Liver (tissue), 3 donors: ENCODE measurements around the gene TRPM2.
"Not testable (repeated sequence)": the region's sequence is repeated elsewhere in the genome, so short reads cannot be mapped to it uniquely, and the experiment has no call there.

Source experiments
- CTCF ChIP-seq: fragments of 150-350 bp; IDR thresholded peaks from 2 replicates; pipeline ENCODE4 v1.5.1; 2017; ENCODE audit warnings: improper control_type of control experiment, low read depth, low read length; ENCODE audit not compliant: missing input control
- EGR1 ChIP-seq, 2 donors: IDR thresholded peaks; 2 replicates each; pipeline ENCODE4 v1.6.1; 2016 to 2018; ENCODE audit warnings: antibody characterized with exemption in 2 of 2, low read depth in 2 of 2
- FOXA1 ChIP-seq: IDR thresholded peaks from 2 replicates; pipeline ENCODE4 v1.6.1; 2016; ENCODE audit warnings: antibody characterized with exemption
- FOXA2 ChIP-seq: IDR thresholded peaks from 2 replicates; pipeline ENCODE4 v1.6.1; 2016; ENCODE audit warnings: antibody characterized with exemption
- GABPA ChIP-seq, 2 donors: IDR thresholded peaks in 1 of 2; conservative IDR thresholded peaks in 1 of 2; 2 replicates each; pipeline ENCODE4 v1.6.1; 2016; ENCODE audit warnings: antibody characterized with exemption in 2 of 2, mild to moderate bottlenecking in 1 of 2, moderate library complexity in 1 of 2
- HNF4A ChIP-seq, 2 donors: conservative IDR thresholded peaks; 2 replicates each; pipeline ENCODE4 v1.6.1; 2016; ENCODE audit warnings: antibody characterized with exemption in 2 of 2, mild to moderate bottlenecking in 2 of 2
- JUND ChIP-seq, 2 donors: IDR thresholded peaks; 2 replicates each; pipeline ENCODE4 v1.6.1; 2016; ENCODE audit warnings: antibody characterized with exemption in 2 of 2
- RAD21 ChIP-seq, 2 donors: IDR thresholded peaks; 2 replicates each; pipeline ENCODE4 v1.6.1; 2016; ENCODE audit warnings: antibody characterized with exemption in 2 of 2, mild to moderate bottlenecking in 2 of 2
- REST ChIP-seq: IDR thresholded peaks from 2 replicates; pipeline ENCODE4 v1.6.1; 2016; ENCODE audit warnings: antibody characterized with exemption, mild to moderate bottlenecking
- SP1 ChIP-seq: IDR thresholded peaks from 2 replicates; pipeline ENCODE4 v1.6.1; 2018; ENCODE audit warnings: antibody characterized with exemption, mild to moderate bottlenecking
- ZBTB33 ChIP-seq: IDR thresholded peaks from 2 replicates; pipeline ENCODE4 v1.6.1; 2016; ENCODE audit warnings: antibody characterized with exemption
- TF ChIP-seq, protein P1 (sequence below): IDR thresholded peaks from 2 replicates; pipeline ENCODE4 v1.6.1; 2016; ENCODE audit warnings: antibody characterized with exemption
- donor health status: healthy.
- donor health status: healthy.

DNA sequence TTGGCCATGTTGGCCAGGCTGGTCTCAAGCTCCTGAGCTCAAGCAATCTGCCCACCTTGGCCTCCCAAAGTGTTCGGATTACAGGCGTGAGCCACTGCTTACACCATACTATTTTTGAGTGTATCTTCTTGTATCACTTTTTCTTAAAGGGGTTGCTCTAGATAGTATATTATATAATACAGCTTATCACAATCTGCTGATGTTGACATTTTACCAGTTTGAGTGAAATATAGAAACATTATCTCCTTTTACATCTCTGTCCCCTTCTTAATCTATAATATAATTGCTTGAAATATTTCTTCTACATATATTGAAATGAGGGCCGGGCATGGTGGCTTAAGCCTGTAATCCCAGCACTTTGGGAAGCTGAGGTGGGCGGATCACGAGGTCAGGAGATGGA is 8.5 kb downstream of the TRPM2 start:
- not testable (repeated sequence) for TF ChIP-seq EGR1 (IDR thresholded peaks at IDR 0.05; ENCODE audit: low read depth in 2 of 2); CTCF; JUND (IDR thresholded peaks at IDR 0.05); REST; FOXA1; FOXA2; SP1; GABPA (IDR thresholded peaks at IDR 0.05 in 1 of 2, conservative IDR thresholded peaks at IDR 0.05 in 1 of 2); RAD21 (IDR thresholded peaks at IDR 0.05); HNF4A (conservative IDR thresholded peaks at IDR 0.05); ZBTB33
- TF ChIP-seq, protein P1, sequence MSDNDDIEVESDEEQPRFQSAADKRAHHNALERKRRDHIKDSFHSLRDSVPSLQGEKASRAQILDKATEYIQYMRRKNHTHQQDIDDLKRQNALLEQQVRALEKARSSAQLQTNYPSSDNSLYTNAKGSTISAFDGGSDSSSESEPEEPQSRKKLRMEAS: not testable (repeated sequence)
